Measurements from ENCODE around the gene MYH14. TPM values are rescaled to one million over a fixed set of nuclear protein-coding genes. Genes with fewer than 3 reads are reported as not detected.

Gene MYH14
- total RNA-seq (under 1 TPM in 3 of 5 donors, not detected in 2; 0.23 to 0.79 (median 0.70) TPM), total RNA-seq (0 to 0.30 (median 0) reads per million in 29 experiments)
- not detected for total RNA-seq (2013)

DNA sequence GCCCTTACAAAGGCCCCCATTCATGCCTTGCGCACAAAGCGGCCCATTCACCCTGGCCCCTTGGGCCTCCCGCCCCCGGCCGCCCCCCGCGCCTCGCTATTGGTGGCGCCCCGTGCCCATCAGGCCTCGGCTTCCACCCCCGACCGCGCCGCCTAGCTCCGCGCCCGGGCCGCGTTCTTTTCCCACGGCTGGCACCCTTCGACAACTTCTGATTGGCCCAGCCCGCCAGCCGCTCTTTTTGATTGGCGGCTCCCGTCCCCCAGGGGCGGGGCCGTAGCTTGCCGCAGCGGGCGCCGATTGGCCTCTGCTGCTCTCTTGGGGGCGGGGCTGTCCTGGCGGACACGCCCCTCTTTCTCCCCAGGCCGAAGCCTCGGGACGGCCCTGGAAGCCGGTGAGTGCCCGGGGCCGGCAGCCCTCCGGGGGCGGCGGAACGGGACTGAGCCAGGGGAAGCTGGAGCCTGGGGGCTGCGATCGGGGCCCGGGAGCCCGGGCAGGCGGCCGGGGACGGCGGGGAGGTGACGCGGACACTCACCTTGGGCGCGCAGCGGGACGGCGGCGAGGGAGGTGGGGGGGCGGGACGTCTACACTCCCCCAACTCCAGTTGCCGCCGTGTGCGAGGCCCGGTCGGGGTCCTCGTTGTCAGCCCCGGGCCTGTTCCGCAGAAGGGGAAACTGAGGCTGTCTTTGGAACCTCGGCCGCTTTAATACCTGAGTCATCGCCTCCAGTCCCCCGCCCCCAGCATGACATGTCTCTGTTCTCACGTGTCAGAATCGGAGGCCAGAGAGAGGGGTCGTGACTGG is at the start of gene MYH14:
MYH14 (plus strand) TSS at position 342 of the 800 bp plus-strand sequence. CDS start 6,744 bp downstream, outside the sequence.
- Histone ChIP-seq H3K27ac (ENCODE audit: low read length) (no peak within 1 kb of the TSS), H3K27me3 (replicated peaks in 1 of 2; ENCODE audit: control insufficient read depth in 2 of 2, extremely low read depth in 1 of 2, insufficient read depth in 2 of 2, low read length in 1 of 2) (peaks cover 7 to 75% of the 10 kb centered on the region in 2 experiments), H3K4me1 (ENCODE audit: control insufficient read depth in 1 of 2, extremely low read depth in 1 of 2, insufficient read depth in 2 of 2, low read length in 2 of 2) (peaks cover 0 to 10% of the 10 kb centered on the region in 2 experiments), H3K36me3 (ENCODE audit: control insufficient read depth in 2 of 2, extremely low read depth in 1 of 2, insufficient read depth in 1 of 2, low read length in 1 of 2) (no peaks in the 10 kb centered on the region), H3K4me3 (ENCODE audit: control insufficient read depth in 1 of 2, extremely low read depth in 1 of 2, low read length in 1 of 2) (no peak within 1 kb of the TSS), H3K9me3 (no peaks in the 10 kb centered on the region)
- 11% methylated on average over 61 of the region's 78 CpGs for WGBS (ENCODE audit: insufficient coverage)
- peak within 1 kb of the TSS in 1 of 3 donors; percentile 37 for H3K4me3 Mint-ChIP-seq
- H3K36me3 Mint-ChIP-seq, result no peaks in the 10 kb centered on the region
- H3K4me1 Mint-ChIP-seq, result peaks cover 0 to 3% (median 0%) of the 10 kb centered on the region in 3 donors
- POLR2A ChIA-PET, result no interaction called here
- ATAC-seq (replicated peaks in 1 of 4) (no peak), DNase-seq (peak in 4 of 35 experiments; percentile 3 to 6 (median 6))
- peaks cover 56 to 60% of the 10 kb centered on the region in 2 donors for H3K27me3 Mint-ChIP-seq
- H3K9me3 Mint-ChIP-seq, result peaks cover 0 to 4% (median 0%) of the 10 kb centered on the region in 3 donors
- CTCF ChIA-PET, result interaction anchor here in 1 of 2 donors (0.6 kb wide), 1 partner anchor 10 kb away, joined by 4 read pairs; no protein-coding TSS in a partner anchor
- no peak within 1 kb of the TSS for H3K27ac Mint-ChIP-seq

DNA sequence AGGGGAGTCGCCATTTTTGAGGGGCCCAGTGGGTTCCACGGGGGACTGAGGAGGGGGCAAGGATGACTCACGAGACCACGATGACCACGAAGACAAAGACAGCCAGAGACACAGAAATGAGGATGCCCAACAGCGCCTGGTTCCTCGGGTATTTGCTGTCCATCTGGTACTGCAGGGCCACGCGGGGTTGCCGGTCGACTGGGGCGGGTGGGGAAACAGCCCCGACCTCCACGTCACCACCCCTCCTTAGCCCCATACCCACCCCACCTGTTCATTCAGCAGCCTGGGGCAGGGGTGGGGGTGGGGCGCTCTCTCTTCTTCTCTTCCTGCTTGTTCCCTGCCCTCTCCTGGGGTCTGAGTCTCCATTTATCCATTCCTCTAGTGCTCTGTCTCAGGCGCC is 48.9 kb upstream of the MYH14 start:
- Histone ChIP-seq H3K4me1 (ENCODE audit: control insufficient read depth in 1 of 2, extremely low read depth in 1 of 2, insufficient read depth in 2 of 2, low read length in 2 of 2) (no peaks in the 10 kb centered on the region), H3K27me3 (replicated peaks in 1 of 2; ENCODE audit: control insufficient read depth in 2 of 2, extremely low read depth in 1 of 2, insufficient read depth in 2 of 2, low read length in 1 of 2) (peaks cover 2 to 17% of the 10 kb centered on the region in 2 experiments), H3K4me3 (ENCODE audit: control insufficient read depth in 1 of 2, extremely low read depth in 1 of 2, low read length in 1 of 2) (no peak overlapping the region), H3K36me3 (ENCODE audit: control insufficient read depth in 2 of 2, extremely low read depth in 1 of 2, insufficient read depth in 1 of 2, low read length in 1 of 2) (no peaks in the 10 kb centered on the region), H3K27ac (ENCODE audit: low read length) (no peak overlapping the region), H3K9me3 (no peaks in the 10 kb centered on the region)
- POLR2A ChIA-PET, result no interaction called here
- no peak for DNase-seq
- no peak overlapping the region for H3K27ac Mint-ChIP-seq
- CTCF ChIA-PET, result no interaction called here
- H3K4me3 Mint-ChIP-seq, result no peak overlapping the region
- H3K4me1 Mint-ChIP-seq, result no peaks in the 10 kb centered on the region
- no peak for ATAC-seq (replicated peaks in 1 of 4)
- no peaks in the 10 kb centered on the region for H3K36me3 Mint-ChIP-seq
- peaks cover 6 to 18% (median 9%) of the 10 kb centered on the region in 3 donors for H3K9me3 Mint-ChIP-seq
- H3K27me3 Mint-ChIP-seq, result peaks cover 33 to 46% of the 10 kb centered on the region in 2 donors
- 66% methylated on average over 7 of the region's 16 CpGs for WGBS (ENCODE audit: insufficient coverage)

DNA sequence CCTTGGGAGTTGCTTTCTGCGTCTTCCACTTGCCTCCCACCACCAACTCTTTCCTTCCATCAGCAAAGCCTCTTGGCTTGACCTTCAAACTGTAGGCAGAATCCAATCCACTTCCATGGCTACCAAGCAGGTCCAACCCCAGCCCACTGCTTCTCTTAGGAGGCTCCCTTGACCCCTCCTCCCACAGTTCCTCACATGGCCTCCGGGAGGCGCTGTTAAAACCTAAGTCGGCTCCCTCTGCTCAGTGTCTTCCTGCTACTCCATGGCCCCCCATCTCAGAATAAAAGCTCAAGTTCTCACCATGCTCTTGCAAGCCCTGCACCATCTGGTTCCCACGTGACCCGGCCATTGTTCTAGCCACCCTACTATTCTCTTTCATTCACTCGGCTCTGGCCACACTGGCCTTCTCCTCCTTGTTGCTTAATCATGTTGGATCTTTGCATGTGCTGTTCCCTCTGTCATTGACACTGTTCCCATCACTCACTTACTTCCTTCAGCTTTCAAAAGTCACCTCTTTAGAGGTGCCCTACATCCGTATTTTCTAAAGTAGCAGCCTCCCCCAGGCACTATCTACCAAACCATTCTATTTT is 47.8 kb upstream of the MYH14 start:
- Histone ChIP-seq H3K27me3 (replicated peaks in 1 of 2; ENCODE audit: control insufficient read depth in 2 of 2, extremely low read depth in 1 of 2, insufficient read depth in 2 of 2, low read length in 1 of 2) (peaks cover 2 to 17% of the 10 kb centered on the region in 2 experiments), H3K4me1 (ENCODE audit: control insufficient read depth in 1 of 2, extremely low read depth in 1 of 2, insufficient read depth in 2 of 2, low read length in 2 of 2) (no peaks in the 10 kb centered on the region), H3K27ac (ENCODE audit: low read length) (no peak overlapping the region), H3K9me3 (no peaks in the 10 kb centered on the region), H3K4me3 (ENCODE audit: control insufficient read depth in 1 of 2, extremely low read depth in 1 of 2, low read length in 1 of 2) (no peak overlapping the region), H3K36me3 (ENCODE audit: control insufficient read depth in 2 of 2, extremely low read depth in 1 of 2, insufficient read depth in 1 of 2, low read length in 1 of 2) (no peaks in the 10 kb centered on the region)
- H3K4me1 Mint-ChIP-seq, result no peaks in the 10 kb centered on the region
- no peak for ATAC-seq (replicated peaks in 1 of 4)
- no peak for DNase-seq
- peak overlapping the region in 1 of 2 donors; percentile 23 for H3K27ac Mint-ChIP-seq
- no peaks in the 10 kb centered on the region for H3K36me3 Mint-ChIP-seq
- POLR2A ChIA-PET, result no interaction called here
- H3K4me3 Mint-ChIP-seq, result no peak overlapping the region
- CTCF ChIA-PET, result no interaction called here
- WGBS (ENCODE audit: insufficient coverage), result 89% methylated on average over 8 of the region's 8 CpGs
- peaks cover 6 to 18% (median 9%) of the 10 kb centered on the region in 3 donors for H3K9me3 Mint-ChIP-seq
- peaks cover 24 to 39% of the 10 kb centered on the region in 2 donors for H3K27me3 Mint-ChIP-seq

DNA sequence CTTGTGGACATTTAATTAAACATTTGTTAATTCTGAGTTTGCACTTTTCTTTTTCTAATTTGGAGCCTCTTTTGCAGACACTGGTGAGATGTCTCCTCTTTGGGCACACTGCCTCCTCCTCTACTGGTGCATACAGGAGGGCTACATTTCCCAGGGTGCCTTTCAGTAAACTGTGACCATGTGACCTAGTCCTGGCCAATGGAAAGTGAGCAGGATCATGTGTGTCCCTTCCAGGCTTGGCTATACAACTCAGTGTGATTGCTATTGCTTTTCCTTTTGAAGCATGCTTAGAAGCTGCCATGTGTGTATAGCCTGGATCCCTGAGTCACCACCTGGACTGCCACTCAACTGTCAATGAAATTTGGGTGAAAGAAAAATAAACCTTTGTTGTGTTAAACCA is 44.8 kb upstream of the MYH14 start:
- Mint-ChIP-seq H3K9me3 (peaks cover 6 to 18% (median 9%) of the 10 kb centered on the region in 3 donors), H3K27me3 (peaks cover 22 to 23% of the 10 kb centered on the region in 2 donors)
- POLR2A ChIA-PET, result no interaction called here

DNA sequence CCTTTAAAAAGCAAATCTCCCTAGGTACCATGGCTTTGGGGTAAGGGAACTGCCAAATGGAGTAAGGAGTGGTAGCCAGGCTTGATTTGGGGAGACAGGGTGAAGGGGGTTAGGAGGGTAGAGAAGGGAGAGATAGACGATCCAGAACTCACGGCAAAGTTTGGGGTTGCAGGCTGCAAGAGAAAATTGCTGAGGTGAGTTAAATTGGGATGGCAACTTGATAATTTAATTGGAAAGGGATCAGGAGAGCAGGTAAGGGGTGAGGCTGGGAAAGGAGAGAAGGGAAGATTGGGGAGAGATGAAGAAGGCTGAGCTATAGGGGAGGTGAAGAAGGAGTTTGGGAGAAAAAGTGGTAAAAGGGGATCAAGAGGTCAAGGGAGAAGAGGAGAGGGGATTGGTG is 44.3 kb upstream of the MYH14 start:
- H3K9me3 ChIP-seq, result no peaks in the 10 kb centered on the region
- H3K36me3 ChIP-seq (ENCODE audit: control insufficient read depth in 2 of 2, extremely low read depth in 1 of 2, insufficient read depth in 1 of 2, low read length in 1 of 2), result no peaks in the 10 kb centered on the region
- Mint-ChIP-seq H3K9me3 (peaks cover 6 to 18% (median 9%) of the 10 kb centered on the region in 3 donors), H3K4me3 (no peak overlapping the region), H3K27me3 (peaks cover 18 to 21% of the 10 kb centered on the region in 2 donors), H3K4me1 (peaks cover 0 to 1% (median 0%) of the 10 kb centered on the region in 3 donors), H3K36me3 (no peaks in the 10 kb centered on the region), H3K27ac (no peak overlapping the region)
- ATAC-seq (replicated peaks in 1 of 4) (no peak), DNase-seq (no peak)
- H3K4me3 ChIP-seq (ENCODE audit: control insufficient read depth in 1 of 2, extremely low read depth in 1 of 2, low read length in 1 of 2), result no peak overlapping the region
- ChIA-PET POLR2A (no interaction called here), CTCF (no interaction called here)
- peaks cover 0 to 30% of the 10 kb centered on the region in 2 experiments for H3K27me3 ChIP-seq (replicated peaks in 1 of 2; ENCODE audit: control insufficient read depth in 2 of 2, extremely low read depth in 1 of 2, insufficient read depth in 2 of 2, low read length in 1 of 2)
- 91% methylated on average over 2 of the region's 2 CpGs for WGBS (ENCODE audit: insufficient coverage)
- H3K27ac ChIP-seq (ENCODE audit: low read length), result no peak overlapping the region
- H3K4me1 ChIP-seq (ENCODE audit: control insufficient read depth in 1 of 2, extremely low read depth in 1 of 2, insufficient read depth in 2 of 2, low read length in 2 of 2), result no peaks in the 10 kb centered on the region

More for the DNA sequence above, 44.8 kb upstream of the MYH14 start:
- Histone ChIP-seq H3K36me3 (ENCODE audit: control insufficient read depth in 2 of 2, extremely low read depth in 1 of 2, insufficient read depth in 1 of 2, low read length in 1 of 2) (no peaks in the 10 kb centered on the region), H3K4me1 (ENCODE audit: control insufficient read depth in 1 of 2, extremely low read depth in 1 of 2, insufficient read depth in 2 of 2, low read length in 2 of 2) (no peaks in the 10 kb centered on the region), H3K4me3 (ENCODE audit: control insufficient read depth in 1 of 2, extremely low read depth in 1 of 2, low read length in 1 of 2) (no peak overlapping the region), H3K27ac (ENCODE audit: low read length) (no peak overlapping the region), H3K9me3 (no peaks in the 10 kb centered on the region), H3K27me3 (replicated peaks in 1 of 2; ENCODE audit: control insufficient read depth in 2 of 2, extremely low read depth in 1 of 2, insufficient read depth in 2 of 2, low read length in 1 of 2) (peaks cover 0 to 28% of the 10 kb centered on the region in 2 experiments)
- H3K27ac Mint-ChIP-seq, result no peak overlapping the region
- H3K36me3 Mint-ChIP-seq, result no peaks in the 10 kb centered on the region
- CTCF ChIA-PET, result no interaction called here
- peaks cover 0 to 1% (median 0%) of the 10 kb centered on the region in 3 donors for H3K4me1 Mint-ChIP-seq
- H3K4me3 Mint-ChIP-seq, result no peak overlapping the region
- DNase-seq (no peak), ATAC-seq (replicated peaks in 1 of 4) (no peak)

DNA sequence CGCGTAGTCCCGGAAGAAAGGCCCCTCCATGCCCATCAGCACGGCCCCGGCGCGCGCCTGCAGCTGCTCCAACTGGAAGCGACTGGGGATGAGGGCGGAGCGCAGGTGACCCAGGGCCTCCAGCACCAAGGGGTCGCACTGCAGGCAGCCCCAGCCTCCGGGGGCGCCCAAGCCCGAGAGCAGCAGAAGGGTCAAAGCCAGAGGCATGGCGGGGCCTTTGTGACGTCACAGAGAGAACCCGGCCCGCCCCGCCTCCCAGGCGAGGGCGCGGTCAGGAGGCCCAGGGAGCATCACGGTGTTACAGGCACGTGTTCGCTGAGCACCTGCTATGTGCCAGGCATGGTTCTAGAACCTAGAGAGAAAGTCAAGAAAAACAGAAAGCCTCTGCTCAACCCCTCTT is 40.4 kb upstream of the MYH14 start, which contains the start of gene IZUMO2:
IZUMO2 (minus strand) TSS at position 294 of the 400 bp plus-strand sequence; CDS start at position 207, 87 bp downstream.
- POLR2A ChIA-PET, result no interaction called here
- CTCF ChIA-PET, result no interaction called here
- peaks cover 0 to 1% (median 0%) of the 10 kb centered on the region in 3 donors for H3K4me1 Mint-ChIP-seq
- no peak for ATAC-seq (replicated peaks in 1 of 4)
- H3K36me3 ChIP-seq (ENCODE audit: control insufficient read depth in 2 of 2, extremely low read depth in 1 of 2, insufficient read depth in 1 of 2, low read length in 1 of 2), result no peaks in the 10 kb centered on the region
- H3K27me3 ChIP-seq (replicated peaks in 1 of 2; ENCODE audit: control insufficient read depth in 2 of 2, extremely low read depth in 1 of 2, insufficient read depth in 2 of 2, low read length in 1 of 2), result peaks cover 7 to 39% of the 10 kb centered on the region in 2 experiments
- no peak within 1 kb of the TSS for H3K4me3 ChIP-seq (ENCODE audit: control insufficient read depth in 1 of 2, extremely low read depth in 1 of 2, low read length in 1 of 2)
- peaks cover 13 to 33% of the 10 kb centered on the region in 2 donors for H3K27me3 Mint-ChIP-seq
- H3K9me3 ChIP-seq, result no peaks in the 10 kb centered on the region
- no peak within 1 kb of the TSS for H3K27ac Mint-ChIP-seq
- H3K4me1 ChIP-seq (ENCODE audit: control insufficient read depth in 1 of 2, extremely low read depth in 1 of 2, insufficient read depth in 2 of 2, low read length in 2 of 2), result no peaks in the 10 kb centered on the region
- no peak for DNase-seq
- 26% methylated on average over 26 of the region's 26 CpGs for WGBS (ENCODE audit: insufficient coverage)
- H3K36me3 Mint-ChIP-seq, result no peaks in the 10 kb centered on the region
- no peak within 1 kb of the TSS for H3K4me3 Mint-ChIP-seq
- H3K27ac ChIP-seq (ENCODE audit: low read length), result no peak within 1 kb of the TSS
- peaks cover 5 to 14% (median 6%) of the 10 kb centered on the region in 3 donors for H3K9me3 Mint-ChIP-seq

Data from T-cell (primary cell).